Coronary artery (tissue), 2 donors: ENCODE data around the gene CRYGS.

Experiments used
- DNase-seq: peaks from one replicate; pipeline ENCODE4 v3.0.0-alpha.2; 2017; ENCODE audit warnings: low spot score
- H3K27ac ChIP-seq, 2 donors: fragments of 200-600 bp; sonication (generic); one replicate each; pipeline ENCODE4 v1.5.1; 2016 to 2019
- H3K4me3 ChIP-seq: fragments of 200-600 bp; sonication (generic); 2 replicates; pipeline ENCODE4 v1.5.1; 2016; ENCODE audit warnings: mild to moderate bottlenecking, moderate library complexity
- TF ChIP-seq, protein P1 (sequence below): fragments of 200-600 bp; sonication (generic); IDR thresholded peaks from one replicate; pipeline ENCODE4 v1.5.1; 2019; ENCODE audit warnings: antibody characterized with exemption

The CRYGS gene

GRCh38 chr3:186512570-186513302 is 31.4 kb downstream of the CRYGS start:
- TF ChIP-seq, protein P1, sequence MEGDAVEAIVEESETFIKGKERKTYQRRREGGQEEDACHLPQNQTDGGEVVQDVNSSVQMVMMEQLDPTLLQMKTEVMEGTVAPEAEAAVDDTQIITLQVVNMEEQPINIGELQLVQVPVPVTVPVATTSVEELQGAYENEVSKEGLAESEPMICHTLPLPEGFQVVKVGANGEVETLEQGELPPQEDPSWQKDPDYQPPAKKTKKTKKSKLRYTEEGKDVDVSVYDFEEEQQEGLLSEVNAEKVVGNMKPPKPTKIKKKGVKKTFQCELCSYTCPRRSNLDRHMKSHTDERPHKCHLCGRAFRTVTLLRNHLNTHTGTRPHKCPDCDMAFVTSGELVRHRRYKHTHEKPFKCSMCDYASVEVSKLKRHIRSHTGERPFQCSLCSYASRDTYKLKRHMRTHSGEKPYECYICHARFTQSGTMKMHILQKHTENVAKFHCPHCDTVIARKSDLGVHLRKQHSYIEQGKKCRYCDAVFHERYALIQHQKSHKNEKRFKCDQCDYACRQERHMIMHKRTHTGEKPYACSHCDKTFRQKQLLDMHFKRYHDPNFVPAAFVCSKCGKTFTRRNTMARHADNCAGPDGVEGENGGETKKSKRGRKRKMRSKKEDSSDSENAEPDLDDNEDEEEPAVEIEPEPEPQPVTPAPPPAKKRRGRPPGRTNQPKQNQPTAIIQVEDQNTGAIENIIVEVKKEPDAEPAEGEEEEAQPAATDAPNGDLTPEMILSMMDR: no peak
- DNase-seq: no peak

DNA sequence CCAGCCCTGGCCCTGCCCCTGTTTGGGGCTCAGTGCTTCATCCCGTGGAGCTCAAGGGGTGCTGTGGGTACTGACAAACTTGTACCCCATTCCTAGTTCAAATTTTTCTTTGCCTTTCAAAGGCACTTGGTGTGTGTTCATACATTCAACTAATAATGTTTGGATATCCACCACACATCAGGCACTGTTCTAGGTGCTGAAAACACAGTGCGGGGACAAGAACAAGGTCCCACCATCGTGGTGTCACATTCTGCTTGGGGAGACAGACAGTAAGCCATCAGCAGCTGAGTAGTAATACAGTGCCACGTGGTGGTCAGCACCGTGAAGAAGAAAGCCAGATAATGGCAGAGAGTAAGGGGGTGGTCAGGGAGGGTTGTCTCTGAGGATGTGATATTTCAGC is 32.5 kb downstream of the CRYGS start:
- no peak overlapping the region for H3K27ac ChIP-seq
- no peak overlapping the region for H3K4me3 ChIP-seq
- no peak for DNase-seq
- TF ChIP-seq, protein P1: no peak

More at GRCh38 chr3:186512570-186513302, 31.4 kb downstream of the CRYGS start:
- Histone ChIP-seq H3K27ac (no peak overlapping the region), H3K4me3 (no peak overlapping the region)

DNA sequence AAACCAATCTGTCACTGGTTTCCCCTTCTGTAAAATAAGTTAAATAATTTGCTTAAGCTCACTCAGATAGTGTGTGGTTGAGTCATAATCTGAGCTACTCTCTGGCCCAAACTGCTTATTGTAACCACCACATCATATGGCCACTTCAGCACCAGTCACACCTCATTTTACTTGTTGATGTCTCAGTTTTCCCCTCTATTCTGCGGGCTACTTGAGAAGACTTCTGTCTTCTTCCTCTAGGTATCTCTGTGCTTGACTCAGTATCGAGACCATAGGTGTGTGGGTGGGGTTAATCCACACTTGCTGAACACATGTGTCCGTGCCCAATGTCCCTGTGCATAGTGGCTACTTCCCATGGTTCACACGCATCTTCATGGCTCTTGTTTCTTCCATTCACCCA is 32.9 kb downstream of the CRYGS start:
- Histone ChIP-seq H3K27ac (no peak overlapping the region), H3K4me3 (no peak overlapping the region)
- TF ChIP-seq, protein P1: no peak
- no peak for DNase-seq

GRCh38 chr3:186510374-186511079 is 33.7 kb downstream of the CRYGS start:
- no peak overlapping the region for H3K27ac ChIP-seq
- no peak for DNase-seq
- TF ChIP-seq, protein P1: no peak
- H3K4me3 ChIP-seq: no peak overlapping the region

GRCh38 chr3:186509423-186509822 is 34.8 kb downstream of the CRYGS start:
- no peak for DNase-seq
- TF ChIP-seq, protein P1: no peak
- Histone ChIP-seq H3K27ac (no peak overlapping the region), H3K4me3 (no peak overlapping the region)

DNA sequence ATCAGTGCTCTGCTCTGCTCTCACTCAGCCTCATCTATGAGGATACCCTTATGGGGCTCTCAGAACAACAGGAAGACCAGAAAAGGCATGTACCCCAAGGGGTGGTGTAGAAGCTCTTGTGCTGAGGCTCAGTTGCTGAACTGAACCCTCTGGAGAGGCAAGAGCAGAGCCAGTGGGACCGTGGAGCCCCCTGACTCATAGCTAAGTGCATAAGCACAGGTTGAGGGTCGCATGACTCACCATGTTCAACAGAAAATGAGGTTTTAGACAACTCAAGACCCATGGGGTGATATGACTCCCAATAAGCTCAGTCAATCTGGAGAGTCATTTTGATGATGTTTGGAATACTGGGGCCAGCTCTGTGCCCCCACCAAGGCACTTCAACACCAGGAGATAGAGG is 37.3 kb downstream of the CRYGS start:
- TF ChIP-seq, protein P1: no peak
- no peak for DNase-seq
- no peak overlapping the region for H3K4me3 ChIP-seq
- H3K27ac ChIP-seq: no peak overlapping the region
